RWPE2 (cell line): Measurements from ENCODE around the gene IDH3A.
A peak's percentile ranks its signal among the peaks of the same experiment; 100 is the strongest.

ENCODE experiments used
- ATAC-seq: fragments of 200-7000 bp; cut with Tn5 transposase; 3 replicates; pipeline ENCODE4 v1.9.1; 2021; ENCODE audit warnings: low read depth
- DNase-seq: peaks from one replicate; pipeline ENCODE4 v3.0.0-alpha.2; 2020; ENCODE audit warnings: low spot score
- H3K27ac ChIP-seq: fragments of 450-650 bp; 2 replicates; pipeline ENCODE4 v1.5.1; 2017; ENCODE audit warnings: mild to moderate bottlenecking; ENCODE audit not compliant: poor library complexity, severe bottlenecking
- H3K27me3 ChIP-seq: fragments of 250-450 bp; sonication (Bioruptor Pico); 2 replicates; pipeline ENCODE4 v1.5.1; 2021; ENCODE audit warnings: mild to moderate bottlenecking, moderate library complexity; ENCODE audit not compliant: insufficient read depth, poor library complexity, severe bottlenecking
- H3K36me3 ChIP-seq: fragments of 250-450 bp; sonication (Bioruptor Pico); 2 replicates; pipeline ENCODE4 v1.5.1; 2020; ENCODE audit warnings: low read depth, mild to moderate bottlenecking, moderate library complexity
- H3K4me1 ChIP-seq: fragments of 250-450 bp; sonication (Bioruptor Pico); 2 replicates; pipeline ENCODE4 v1.5.1; 2021; ENCODE audit warnings: mild to moderate bottlenecking, moderate library complexity; ENCODE audit not compliant: insufficient read depth, poor library complexity, severe bottlenecking
- H3K4me3 ChIP-seq: fragments of 250-450 bp; sonication (Bioruptor Pico); 2 replicates; pipeline ENCODE4 v1.5.1; 2021; ENCODE audit warnings: mild to moderate bottlenecking, moderate library complexity; ENCODE audit not compliant: severe bottlenecking
- H3K9me3 ChIP-seq: fragments of 250-450 bp; sonication (Bioruptor Pico); 2 replicates; pipeline ENCODE4 v1.5.1; 2021; ENCODE audit warnings: mild to moderate bottlenecking, moderate library complexity; ENCODE audit not compliant: severe bottlenecking
- CTCF ChIP-seq: fragments of 450-650 bp; IDR thresholded peaks from one replicate; pipeline ENCODE4 v1.5.1; 2017; ENCODE audit warnings: mild to moderate bottlenecking, moderate library complexity; ENCODE audit not compliant: poor library complexity, severe bottlenecking

Gene IDH3A

GRCh38 chr15:78149068-78149804 lies at the start of gene IDH3A:
Gene IDH3A (plus strand): TSS chr15:78149362. CDS start chr15:78149404, 42 bp downstream.
- Histone ChIP-seq H3K4me1 (peaks cover 17% of the 10 kb centered on the region), H3K9me3 (no peaks in the 10 kb centered on the region), H3K27ac (peak within 1 kb of the TSS; percentile 39), H3K36me3 (no peaks in the 10 kb centered on the region), H3K4me3 (peak within 1 kb of the TSS; percentile 88), H3K27me3 (no peaks in the 10 kb centered on the region)
- peak; percentile 100 for DNase-seq
- peak; percentile 84 for ATAC-seq
- no peak for TF ChIP-seq CTCF

- Histone ChIP-seq H3K4me1 (no peaks in the 10 kb centered on the region), H3K36me3 (no peaks in the 10 kb centered on the region), H3K9me3 (no peaks in the 10 kb centered on the region), H3K27ac (no peak overlapping the region), H3K27me3 (no peaks in the 10 kb centered on the region), H3K4me3 (no peak overlapping the region)
- DNase-seq (no peak), ATAC-seq (no peak)
- no peak for TF ChIP-seq CTCF
These were observed 48.3 kb upstream of the IDH3A start for GRCh38 chr15:78100886-78101285.

- TF ChIP-seq CTCF: no peak
- no peaks in the 10 kb centered on the region for H3K36me3 ChIP-seq
- no peaks in the 10 kb centered on the region for H3K27me3 ChIP-seq
- H3K4me1 ChIP-seq: no peaks in the 10 kb centered on the region
- H3K9me3 ChIP-seq: no peaks in the 10 kb centered on the region
- peak; percentile 44 for DNase-seq
- H3K27ac ChIP-seq: no peak overlapping the region
- H3K4me3 ChIP-seq: no peak overlapping the region
- no peak for ATAC-seq
These were observed 47.6 kb upstream of the IDH3A start for GRCh38 chr15:78101423-78102105.

GRCh38 chr15:78102211-78102610 lies 47.0 kb upstream of the IDH3A start:
- ATAC-seq: no peak
- no peaks in the 10 kb centered on the region for H3K4me1 ChIP-seq

More at GRCh38 chr15:78102211-78102610, 47.0 kb upstream of the IDH3A start:
- DNase-seq: no peak
- H3K4me3 ChIP-seq: no peak overlapping the region
- no peaks in the 10 kb centered on the region for H3K9me3 ChIP-seq
- no peak overlapping the region for H3K27ac ChIP-seq
- TF ChIP-seq CTCF: no peak
- no peaks in the 10 kb centered on the region for H3K27me3 ChIP-seq
- H3K36me3 ChIP-seq: no peaks in the 10 kb centered on the region
